HG02763 (cell line): ENCODE results near the gene PRKAG1.

Source experiments
- ATAC-seq: cut with Tn5 transposase; IDR thresholded peaks from one replicate; pipeline ENCODE4 v1.9.1; 2021; ENCODE audit warnings: mild to moderate bottlenecking, moderate library complexity; ENCODE audit not compliant: unreplicated experiment

Gene PRKAG1

DNA sequence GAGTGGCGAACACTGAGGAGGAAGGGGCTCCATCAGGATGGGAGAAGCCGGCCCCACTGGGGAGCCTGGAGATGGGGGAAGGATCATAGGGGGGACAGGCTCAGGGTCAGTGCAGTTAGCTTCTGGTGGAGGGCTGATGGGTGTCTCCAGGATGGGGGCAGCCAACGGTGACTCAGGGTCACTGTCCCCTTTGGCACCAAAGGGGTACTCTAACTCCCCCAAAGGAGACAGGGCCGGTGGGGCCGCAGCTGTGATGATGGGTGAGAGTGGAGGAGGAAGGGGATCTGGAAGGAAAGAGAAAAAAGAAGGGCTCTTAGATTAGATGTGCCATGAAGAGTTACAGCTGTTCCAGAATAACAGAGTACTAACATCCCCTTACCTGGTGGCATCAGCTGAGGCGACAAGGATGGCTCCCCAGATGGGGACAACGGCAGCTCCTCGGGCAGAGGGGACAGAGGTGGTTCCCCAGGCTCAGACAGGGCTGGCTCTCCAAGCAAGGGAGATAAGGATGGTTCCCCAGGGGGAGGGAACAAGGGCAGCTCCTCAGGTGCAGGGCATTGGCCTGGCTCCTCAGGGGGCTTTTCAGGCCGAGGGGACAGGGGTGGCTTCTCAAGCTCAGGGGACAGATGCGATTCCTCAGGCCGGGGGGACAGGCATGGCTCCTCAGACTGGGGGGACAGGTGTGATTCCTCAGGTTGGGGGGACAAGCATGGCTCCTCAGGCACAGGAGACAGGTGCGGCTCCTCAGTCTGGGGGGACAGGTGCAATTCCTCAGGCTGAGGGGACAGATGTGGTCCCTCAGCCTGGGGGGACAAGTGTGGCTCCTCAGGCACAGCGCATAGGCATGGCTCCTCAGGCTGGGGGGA is 32.2 kb upstream of the PRKAG1 start:
- no peak for ATAC-seq

GRCh38 chr12:49049566-49050224 is 31.1 kb upstream of the PRKAG1 start:
- ATAC-seq, result no peak

- ATAC-seq, result no peak
These were observed 30.4 kb upstream of the PRKAG1 start for GRCh38 chr12:49048953-49049352.

DNA sequence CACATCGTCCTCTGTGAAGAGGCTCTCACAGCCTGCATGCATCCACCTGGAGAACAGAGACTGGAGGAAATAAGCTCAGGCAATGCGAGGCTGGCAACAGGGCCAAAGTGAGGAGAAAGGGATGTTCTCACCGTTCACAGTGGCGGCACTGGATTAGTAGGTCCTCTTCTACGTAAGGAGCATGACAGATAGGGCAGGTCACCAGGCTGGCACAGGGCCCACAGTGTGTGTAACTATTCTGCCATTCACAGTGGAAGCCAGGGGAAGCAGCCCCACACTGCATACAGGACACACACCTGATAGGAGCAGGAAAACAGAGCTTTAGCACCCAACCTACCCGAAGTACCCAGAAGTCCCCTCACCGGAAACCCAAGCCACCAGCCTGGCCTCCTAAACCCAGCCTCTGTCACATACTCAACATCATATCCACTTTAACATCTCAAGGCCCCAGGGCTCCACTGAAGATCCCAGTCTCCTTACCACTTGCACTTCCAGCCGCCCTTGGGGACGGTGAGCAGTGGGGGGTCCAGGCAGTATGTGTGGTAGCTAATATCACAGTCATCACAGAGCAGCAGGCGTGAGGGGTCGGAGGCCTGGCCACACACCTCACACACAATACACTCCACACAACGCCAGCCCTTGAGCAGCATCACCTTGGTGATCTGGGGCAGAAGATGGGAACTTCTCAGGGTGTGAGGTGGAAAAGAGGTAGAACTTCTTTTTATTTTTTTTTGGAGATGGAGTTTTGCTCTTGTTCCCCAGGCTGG is 27.7 kb upstream of the PRKAG1 start:
- no peak for ATAC-seq

GRCh38 chr12:49044660-49045059 is 26.1 kb upstream of the PRKAG1 start:
- ATAC-seq, result no peak

GRCh38 chr12:49043856-49044258 is 25.3 kb upstream of the PRKAG1 start:
- ATAC-seq, result no peak

DNA sequence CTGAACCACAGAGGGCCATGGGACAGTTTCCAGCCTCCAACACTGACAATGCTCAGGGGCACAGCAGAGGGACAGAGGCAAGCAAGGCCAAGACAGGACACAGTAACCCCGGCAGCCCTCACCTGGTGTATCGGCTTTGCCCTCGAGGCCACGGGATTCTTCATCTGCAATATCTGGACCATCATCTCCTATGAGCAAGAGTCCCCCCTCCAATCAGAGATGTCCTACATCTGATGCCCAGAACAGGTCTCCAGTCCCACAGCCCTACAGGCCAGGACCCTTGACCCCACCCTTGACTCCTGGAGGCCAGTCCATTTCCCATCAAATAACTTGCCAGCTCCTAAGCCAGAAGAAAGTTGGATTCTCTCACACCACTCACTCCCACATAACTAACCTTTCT is 24.7 kb upstream of the PRKAG1 start:
- no peak for ATAC-seq

DNA sequence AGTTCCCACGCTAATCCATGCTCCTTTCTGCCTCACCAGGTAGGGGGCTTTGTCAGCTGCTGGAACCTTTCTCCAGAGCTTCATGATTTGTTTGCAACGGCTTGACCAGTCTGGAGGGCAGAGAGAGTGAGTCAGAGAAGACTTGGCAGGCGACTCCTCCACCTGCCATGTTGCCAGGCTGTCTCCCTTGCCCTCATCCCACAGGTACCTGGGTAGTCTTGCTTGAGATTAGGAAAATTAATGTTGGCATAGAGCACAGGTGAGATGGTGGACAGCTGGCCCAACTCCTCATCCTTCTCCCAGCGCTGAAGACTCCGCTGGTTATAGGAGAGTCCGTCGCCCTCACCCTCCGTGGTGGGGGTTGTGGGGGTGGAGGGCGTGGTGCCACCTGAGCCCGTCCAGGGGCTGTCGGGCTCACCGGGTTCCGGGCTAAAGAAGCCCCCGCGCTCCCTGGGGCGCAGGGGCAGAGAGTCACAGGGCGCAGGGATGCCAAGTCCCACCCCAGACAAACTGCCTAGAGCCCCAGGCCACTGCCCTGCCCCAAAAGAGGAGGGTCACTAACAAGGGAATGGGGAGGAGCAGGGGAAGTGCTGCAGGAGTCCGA is 23.4 kb upstream of the PRKAG1 start:
- ATAC-seq, result no peak

- ATAC-seq, result no peak
These were observed 22.7 kb upstream of the PRKAG1 start for GRCh38 chr12:49041036-49041880.

DNA sequence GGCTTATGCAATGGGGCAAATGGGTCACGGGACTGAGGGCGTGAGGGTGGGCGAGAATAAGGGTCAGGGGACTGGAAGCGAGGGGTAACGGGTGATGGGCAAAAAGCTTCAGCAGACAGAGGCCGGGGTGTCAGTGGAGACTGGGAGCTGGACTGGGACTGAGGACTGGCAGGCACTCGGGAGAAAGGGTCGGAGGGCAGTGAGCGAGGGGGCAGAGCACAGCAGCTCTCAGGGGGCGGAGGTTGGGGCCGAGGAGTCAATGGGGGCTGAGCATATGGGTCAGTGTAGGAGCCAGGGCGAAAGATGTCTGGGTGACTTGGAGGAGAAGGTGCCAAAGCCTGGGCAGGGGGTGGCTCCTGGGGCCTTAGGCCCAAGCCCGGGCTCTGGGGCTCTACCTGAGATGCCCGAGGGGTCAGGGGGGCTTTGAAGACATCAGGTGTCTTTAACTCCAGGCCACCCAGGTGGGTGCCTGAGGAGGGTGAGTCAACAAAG is 21.8 kb upstream of the PRKAG1 start:
- ATAC-seq, result no peak

DNA sequence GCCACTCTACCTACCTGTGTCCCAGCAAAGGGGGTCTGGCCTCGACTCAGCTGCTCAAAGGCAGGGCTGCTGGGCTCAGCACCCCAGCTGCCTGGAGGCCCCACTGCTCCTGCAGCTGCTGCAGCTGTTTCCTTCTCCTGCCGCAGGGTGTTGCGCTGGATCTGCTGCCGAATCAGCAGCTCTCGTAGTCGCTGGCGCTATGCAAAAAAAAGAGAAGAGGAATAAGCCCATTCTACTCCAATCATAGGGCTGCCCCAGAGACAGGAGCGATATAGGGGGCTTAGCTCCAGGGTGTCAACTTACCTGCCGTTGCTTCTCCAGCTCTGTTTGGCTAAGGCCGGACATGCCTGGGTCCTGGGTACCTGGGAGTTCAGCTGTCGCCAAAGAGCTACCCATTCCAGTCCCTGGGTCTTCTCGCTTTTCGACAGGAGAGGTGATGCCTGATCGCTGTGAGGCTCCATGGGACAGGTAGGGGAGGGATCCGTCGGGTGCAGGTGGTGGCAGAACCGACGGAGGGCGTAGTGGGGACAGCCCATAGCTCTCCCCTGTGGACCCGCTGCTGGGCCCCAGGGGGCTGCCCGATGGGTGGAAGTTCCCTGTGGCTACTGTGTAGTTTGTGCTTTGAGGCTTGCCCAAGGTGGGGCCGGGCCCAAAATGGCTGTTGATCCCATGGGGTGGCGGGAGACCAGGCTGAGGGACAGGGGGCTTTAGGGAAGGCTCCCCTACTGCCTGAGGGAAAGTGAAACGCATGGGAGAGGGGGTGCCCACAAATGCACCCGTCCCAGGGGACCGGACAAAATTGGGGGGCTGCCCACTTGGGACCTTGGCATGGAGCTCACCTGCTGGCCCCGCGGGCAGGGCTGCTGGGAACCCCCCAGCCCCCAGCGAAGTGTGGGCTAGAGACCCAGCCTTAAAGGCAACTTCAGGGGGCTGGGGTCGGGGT is 21.1 kb upstream of the PRKAG1 start:
- no peak for ATAC-seq

- no peak for ATAC-seq
These were observed 19.8 kb upstream of the PRKAG1 start for GRCh38 chr12:49038291-49038955.

- no peak for ATAC-seq
These were observed 19.3 kb upstream of the PRKAG1 start for GRCh38 chr12:49037947-49038237.

GRCh38 chr12:49037111-49037946 is 18.8 kb upstream of the PRKAG1 start:
- no peak for ATAC-seq

- ATAC-seq, result no peak
These were observed 17.5 kb upstream of the PRKAG1 start for GRCh38 chr12:49036029-49036428.

DNA sequence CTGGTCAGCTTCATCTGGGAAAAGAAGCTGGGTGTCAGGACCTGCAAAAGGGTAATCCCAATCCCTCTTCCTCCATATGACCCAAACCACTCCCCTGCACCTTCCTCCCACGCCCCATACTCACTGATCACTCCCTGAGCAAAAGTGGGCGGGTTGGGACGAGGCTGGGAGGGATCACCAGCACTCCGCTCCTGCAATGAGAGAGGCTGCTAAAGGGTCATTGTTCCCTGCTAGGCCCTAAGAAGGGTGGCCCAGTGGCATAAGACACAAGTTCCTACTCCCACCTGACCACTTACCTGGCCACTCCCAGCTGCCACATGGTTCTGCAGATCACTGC is 15.7 kb upstream of the PRKAG1 start:
- ATAC-seq, result no peak

GRCh38 chr12:49033611-49034285 is 15.2 kb upstream of the PRKAG1 start:
- ATAC-seq, result no peak
